Liver (tissue), 9 donors: Measurements from ENCODE around the gene CTPS2. TPM values are rescaled to one million over a fixed set of nuclear protein-coding genes. Genes with fewer than 3 reads are reported as not detected.

Experiments used
- DNase-seq: peaks from one replicate; pipeline ENCODE4 v3.0.0-alpha.2; 2017; ENCODE audit warnings: low spot score
- H3K27ac ChIP-seq, 2 donors: one replicate each; pipeline ENCODE4 v1.7.0; 2013; ENCODE audit warnings: inconsistent platforms in 2 of 2, low read length in 2 of 2, control low read depth in 1 of 2, low read depth in 1 of 2, mild to moderate bottlenecking in 1 of 2
- H3K27me3 ChIP-seq, 4 donors: one replicate each; pipeline versions ENCODE4 v1.6.1 to v1.7.0; 2013; ENCODE audit warnings: low read length in 3 of 4, inconsistent platforms in 1 of 4, mild to moderate bottlenecking in 1 of 4, moderate library complexity in 1 of 4; ENCODE audit not compliant: control insufficient read depth in 4 of 4, insufficient read depth in 4 of 4
- H3K36me3 ChIP-seq, 4 donors: one replicate each; pipeline versions ENCODE4 v1.6.1 to v1.7.0; 2013; ENCODE audit warnings: low read length in 3 of 4, mild to moderate bottlenecking in 3 of 4, low read depth in 1 of 4, moderate library complexity in 1 of 4; ENCODE audit not compliant: control insufficient read depth in 4 of 4, insufficient read depth in 3 of 4
- H3K4me1 ChIP-seq, 4 donors: one replicate each; pipeline versions ENCODE4 v1.6.1 to v1.7.0; 2013; ENCODE audit warnings: low read length in 3 of 4, mild to moderate bottlenecking in 3 of 4, moderate library complexity in 1 of 4; ENCODE audit not compliant: control insufficient read depth in 4 of 4, insufficient read depth in 4 of 4
- H3K4me3 ChIP-seq, 3 donors: one replicate each; pipeline versions ENCODE4 v1.6.1 to v1.7.0; 2013; ENCODE audit warnings: low read length in 3 of 3, control low read depth in 1 of 3, low read depth in 1 of 3, mild to moderate bottlenecking in 1 of 3
- H3K9ac ChIP-seq, 2 donors: one replicate each; pipeline ENCODE4 v1.7.0; 2013; ENCODE audit warnings: low read length in 2 of 2, mild to moderate bottlenecking in 2 of 2, moderate library complexity in 2 of 2, control low read depth in 1 of 2, low read depth in 1 of 2
- H3K9me3 ChIP-seq, 4 donors: one replicate each; pipeline versions ENCODE4 v1.6.1 to v1.7.0; 2013; ENCODE audit warnings: low read length in 3 of 4; ENCODE audit not compliant: control insufficient read depth in 4 of 4
- FOXA2 ChIP-seq: IDR thresholded peaks from 2 replicates; pipeline ENCODE4 v1.6.1; 2016; ENCODE audit warnings: antibody characterized with exemption
- GABPA ChIP-seq, 2 donors: IDR thresholded peaks in 1 of 2; conservative IDR thresholded peaks in 1 of 2; 2 replicates each; pipeline ENCODE4 v1.6.1; 2016; ENCODE audit warnings: antibody characterized with exemption in 2 of 2, mild to moderate bottlenecking in 1 of 2, moderate library complexity in 1 of 2
- HNF4A ChIP-seq, 2 donors: conservative IDR thresholded peaks; 2 replicates each; pipeline ENCODE4 v1.6.1; 2016; ENCODE audit warnings: antibody characterized with exemption in 2 of 2, mild to moderate bottlenecking in 2 of 2
- HNF4G ChIP-seq: IDR thresholded peaks from 2 replicates; pipeline ENCODE4 v1.6.1; 2016; ENCODE audit warnings: antibody characterized with exemption
- RAD21 ChIP-seq, 2 donors: IDR thresholded peaks; 2 replicates each; pipeline ENCODE4 v1.6.1; 2016; ENCODE audit warnings: antibody characterized with exemption in 2 of 2, mild to moderate bottlenecking in 2 of 2
- RXRA ChIP-seq, 2 donors: IDR thresholded peaks; 2 replicates each; pipeline ENCODE4 v1.6.1; 2017 to 2018; ENCODE audit warnings: antibody characterized with exemption in 2 of 2, mild to moderate bottlenecking in 1 of 2
- YY1 ChIP-seq: IDR thresholded peaks from 2 replicates; pipeline ENCODE4 v1.6.1; 2016; ENCODE audit warnings: antibody characterized with exemption, mild to moderate bottlenecking
- WGBS: extraction: QIAGEN DNeasy Blood & Tissue Kit; methylation state at CpG from one replicate; pipeline ENCODE4 v1.1.7; 2013; 5-methylcytosine and 5-hydroxymethylcytosine counted together
- polyA plus RNA-seq, 2 donors: library from polyadenylated mRNA; stranded (reverse) in 1 of 2; unstranded in 1 of 2; fragments of 200-250 nt in 1 of 2; fragments of >200 nt in 1 of 2; fragmentation: Nextera tagmentation in 1 of 2; extraction: Ambion mirVana in 1 of 2; gene quantifications; one replicate each; pipeline versions ENCODE4 v1.2.1 to v1.2.3, GENCODE V29; 2013 to 2015
- total RNA-seq, 2 donors: library from RNA; depleted of rRNA; stranded (reverse); fragments of >200 nt; gene quantifications; one replicate each; pipeline ENCODE4 v1.2.3, GENCODE V29; 2014
- TF ChIP-seq, protein P1 (sequence below): IDR thresholded peaks from 2 replicates; pipeline ENCODE4 v1.6.1; 2016; ENCODE audit warnings: antibody characterized with exemption
- TF ChIP-seq, protein P2 (sequence below): IDR thresholded peaks from 2 replicates; pipeline ENCODE4 v1.6.1; 2016; ENCODE audit warnings: antibody characterized with exemption
- TF ChIP-seq, protein P3 (sequence below): fragments of 150-350 bp; IDR thresholded peaks from 2 replicates; pipeline ENCODE4 v1.5.1; 2017; ENCODE audit warnings: improper control_type of control experiment, low read depth, low read length; ENCODE audit not compliant: missing input control
- TF ChIP-seq, protein P4 (sequence below): IDR thresholded peaks from 2 replicates; pipeline ENCODE4 v1.6.1; 2016; ENCODE audit warnings: antibody characterized with exemption
- donor health status: healthy.
- donor health status: healthy.
- donor health status: healthy.
- donor health status: healthy.
- donor health status: healthy.

Gene CTPS2
- total and polyA plus RNA-seq, 4 donors = 3.0 to 11.2 (median 7.2) TPM

DNA sequence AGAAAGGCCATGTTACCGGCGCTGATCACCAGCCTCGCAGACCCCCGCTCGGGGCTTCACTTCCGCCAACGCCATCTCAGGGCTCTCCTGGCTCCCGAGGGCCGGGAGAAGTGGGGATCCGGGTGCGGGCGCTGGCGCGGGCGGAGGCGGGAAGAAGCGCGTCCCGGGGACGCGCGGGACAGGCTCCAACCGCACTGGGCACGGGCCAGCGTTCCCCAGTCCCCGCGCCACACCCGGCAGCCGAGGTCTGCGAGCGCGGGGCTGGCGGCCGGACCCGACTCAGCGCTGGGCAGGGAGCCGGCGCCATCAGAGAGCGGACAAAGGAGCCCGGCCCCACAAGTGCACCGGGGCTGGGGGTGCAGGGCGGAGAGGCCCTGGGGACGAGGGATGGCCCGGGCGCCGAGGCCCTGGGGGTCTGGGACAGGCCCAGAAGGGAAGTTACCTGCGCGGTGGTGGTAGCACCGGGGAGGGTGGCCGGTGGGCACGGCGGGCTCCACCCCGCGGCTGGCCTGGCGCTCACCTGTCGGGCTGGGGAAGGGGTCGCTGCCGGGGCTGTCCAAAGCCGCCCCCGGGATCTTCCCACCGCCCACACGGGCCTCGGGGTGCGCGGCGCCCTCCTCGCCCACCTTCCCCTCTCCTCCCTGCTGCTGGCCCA is 449 bp downstream of the CTPS2 start:
- peak; percentile 35 for DNase-seq
- Histone ChIP-seq H3K9me3 (no peaks in the 10 kb centered on the region), H3K4me3 (peak overlapping the region; percentile 15 to 84 (median 67)), H3K27ac (peak overlapping the region; percentile 60 to 86), H3K27me3 (no peaks in the 10 kb centered on the region), H3K4me1 (peaks cover 0 to 5% (median 0%) of the 10 kb centered on the region in 4 donors), H3K9ac (peak overlapping the region; percentile 12 to 64), H3K36me3 (peaks cover 0 to 1% (median under 1%) of the 10 kb centered on the region in 4 donors)
- under 1% methylated on average over 66 of the region's 67 CpGs for WGBS
- no peak for TF ChIP-seq HNF4A (conservative IDR thresholded peaks at IDR 0.05)
- TF ChIP-seq YY1 = no peak
- TF ChIP-seq, protein P1, sequence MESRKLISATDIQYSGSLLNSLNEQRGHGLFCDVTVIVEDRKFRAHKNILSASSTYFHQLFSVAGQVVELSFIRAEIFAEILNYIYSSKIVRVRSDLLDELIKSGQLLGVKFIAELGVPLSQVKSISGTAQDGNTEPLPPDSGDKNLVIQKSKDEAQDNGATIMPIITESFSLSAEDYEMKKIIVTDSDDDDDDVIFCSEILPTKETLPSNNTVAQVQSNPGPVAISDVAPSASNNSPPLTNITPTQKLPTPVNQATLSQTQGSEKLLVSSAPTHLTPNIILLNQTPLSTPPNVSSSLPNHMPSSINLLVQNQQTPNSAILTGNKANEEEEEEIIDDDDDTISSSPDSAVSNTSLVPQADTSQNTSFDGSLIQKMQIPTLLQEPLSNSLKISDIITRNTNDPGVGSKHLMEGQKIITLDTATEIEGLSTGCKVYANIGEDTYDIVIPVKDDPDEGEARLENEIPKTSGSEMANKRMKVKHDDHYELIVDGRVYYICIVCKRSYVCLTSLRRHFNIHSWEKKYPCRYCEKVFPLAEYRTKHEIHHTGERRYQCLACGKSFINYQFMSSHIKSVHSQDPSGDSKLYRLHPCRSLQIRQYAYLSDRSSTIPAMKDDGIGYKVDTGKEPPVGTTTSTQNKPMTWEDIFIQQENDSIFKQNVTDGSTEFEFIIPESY = no peak
- no peak for TF ChIP-seq RAD21 (IDR thresholded peaks at IDR 0.05)

DNA sequence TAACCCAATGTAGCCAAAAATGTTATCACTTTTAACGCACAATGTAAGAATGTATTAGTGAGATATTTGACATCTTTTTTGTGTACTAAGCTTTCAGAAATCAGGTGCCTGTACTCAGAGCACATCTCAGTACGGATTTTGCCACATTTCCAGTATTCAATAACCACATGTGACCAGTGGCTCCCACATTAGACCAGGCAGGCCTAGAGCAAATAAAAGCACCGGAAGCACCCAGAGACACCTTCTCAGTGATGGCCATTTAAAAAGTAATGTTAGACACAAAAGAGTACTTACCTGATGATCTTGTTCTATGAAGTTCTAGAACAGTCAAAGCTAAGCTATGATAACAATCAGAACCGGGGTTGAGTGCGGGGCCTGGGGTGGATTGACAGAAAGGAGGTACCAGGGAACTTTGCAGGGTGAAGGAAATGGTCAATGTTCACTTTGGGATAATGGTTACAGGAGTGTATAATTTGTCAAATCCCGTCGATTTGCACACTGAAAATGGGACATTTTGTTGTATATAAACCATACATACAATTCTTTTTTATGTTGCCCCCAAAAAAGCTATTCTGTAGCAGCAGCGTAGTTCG is 1.2 kb downstream of the CTPS2 start:
- no peak for TF ChIP-seq RXRA (IDR thresholded peaks at IDR 0.05)
- TF ChIP-seq HNF4A (conservative IDR thresholded peaks at IDR 0.05) = no peak
- TF ChIP-seq, protein P2, sequence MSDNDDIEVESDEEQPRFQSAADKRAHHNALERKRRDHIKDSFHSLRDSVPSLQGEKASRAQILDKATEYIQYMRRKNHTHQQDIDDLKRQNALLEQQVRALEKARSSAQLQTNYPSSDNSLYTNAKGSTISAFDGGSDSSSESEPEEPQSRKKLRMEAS = no peak
- TF ChIP-seq YY1 = peak; percentile 59
- no peak for TF ChIP-seq RAD21 (IDR thresholded peaks at IDR 0.05)
- TF ChIP-seq GABPA (IDR thresholded peaks at IDR 0.05 in 1 of 2, conservative IDR thresholded peaks at IDR 0.05 in 1 of 2) = no peak
- no peak for TF ChIP-seq FOXA2
- no peak for TF ChIP-seq HNF4G
- Histone ChIP-seq H3K27ac (peak overlapping the region; percentile 60 to 86), H3K27me3 (no peaks in the 10 kb centered on the region), H3K4me1 (peaks cover 0 to 5% (median 0%) of the 10 kb centered on the region in 4 donors), H3K36me3 (peaks cover 0 to 2% (median under 1%) of the 10 kb centered on the region in 4 donors), H3K9me3 (no peaks in the 10 kb centered on the region), H3K4me3 (peak overlapping the region; percentile 15 to 84 (median 67)), H3K9ac (peak overlapping the region in 1 of 2 donors; percentile 64)
- no peak for DNase-seq
- 22% methylated on average over 9 of the region's 9 CpGs for WGBS

DNA sequence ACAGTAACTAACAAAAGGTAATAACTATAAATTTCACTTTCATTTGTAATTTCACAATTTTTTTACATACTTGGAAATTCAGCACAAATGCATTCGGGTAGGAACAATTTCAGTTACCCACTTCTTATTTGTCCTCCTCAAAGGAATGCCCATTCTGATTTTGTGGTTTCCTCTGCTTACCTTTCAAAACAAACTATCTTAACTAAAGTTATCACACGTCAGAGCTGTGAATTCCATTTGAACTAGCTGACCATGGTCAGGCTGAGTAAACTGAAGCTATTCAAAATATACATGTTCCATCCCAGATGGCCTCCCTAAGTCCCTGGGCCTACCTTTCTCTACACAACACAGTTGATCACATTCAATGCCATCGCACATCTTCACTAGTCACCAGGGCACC is 4.5 kb downstream of the CTPS2 start:
- TF ChIP-seq, protein P3, sequence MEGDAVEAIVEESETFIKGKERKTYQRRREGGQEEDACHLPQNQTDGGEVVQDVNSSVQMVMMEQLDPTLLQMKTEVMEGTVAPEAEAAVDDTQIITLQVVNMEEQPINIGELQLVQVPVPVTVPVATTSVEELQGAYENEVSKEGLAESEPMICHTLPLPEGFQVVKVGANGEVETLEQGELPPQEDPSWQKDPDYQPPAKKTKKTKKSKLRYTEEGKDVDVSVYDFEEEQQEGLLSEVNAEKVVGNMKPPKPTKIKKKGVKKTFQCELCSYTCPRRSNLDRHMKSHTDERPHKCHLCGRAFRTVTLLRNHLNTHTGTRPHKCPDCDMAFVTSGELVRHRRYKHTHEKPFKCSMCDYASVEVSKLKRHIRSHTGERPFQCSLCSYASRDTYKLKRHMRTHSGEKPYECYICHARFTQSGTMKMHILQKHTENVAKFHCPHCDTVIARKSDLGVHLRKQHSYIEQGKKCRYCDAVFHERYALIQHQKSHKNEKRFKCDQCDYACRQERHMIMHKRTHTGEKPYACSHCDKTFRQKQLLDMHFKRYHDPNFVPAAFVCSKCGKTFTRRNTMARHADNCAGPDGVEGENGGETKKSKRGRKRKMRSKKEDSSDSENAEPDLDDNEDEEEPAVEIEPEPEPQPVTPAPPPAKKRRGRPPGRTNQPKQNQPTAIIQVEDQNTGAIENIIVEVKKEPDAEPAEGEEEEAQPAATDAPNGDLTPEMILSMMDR = no peak
- TF ChIP-seq, protein P4, sequence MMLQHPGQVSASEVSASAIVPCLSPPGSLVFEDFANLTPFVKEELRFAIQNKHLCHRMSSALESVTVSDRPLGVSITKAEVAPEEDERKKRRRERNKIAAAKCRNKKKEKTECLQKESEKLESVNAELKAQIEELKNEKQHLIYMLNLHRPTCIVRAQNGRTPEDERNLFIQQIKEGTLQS = no peak
- no peak for TF ChIP-seq GABPA (IDR thresholded peaks at IDR 0.05 in 1 of 2, conservative IDR thresholded peaks at IDR 0.05 in 1 of 2)
- no peak overlapping the region for H3K4me3 ChIP-seq
- DNase-seq = no peak
- peaks cover 0 to 3% (median 0%) of the 10 kb centered on the region in 4 donors for H3K4me1 ChIP-seq
- H3K27me3 ChIP-seq = no peaks in the 10 kb centered on the region
- no peak overlapping the region for H3K27ac ChIP-seq
- 92% methylated on average over 3 of the region's 3 CpGs for WGBS
- no peak overlapping the region for H3K9ac ChIP-seq
- peaks cover 0 to 2% (median under 1%) of the 10 kb centered on the region in 4 donors for H3K36me3 ChIP-seq
- H3K9me3 ChIP-seq = no peaks in the 10 kb centered on the region
